K562 (cell line): Measurements from ENCODE around the gene IL10RB. TPM values are rescaled to one million over a fixed set of nuclear protein-coding genes. Genes with fewer than 3 reads are reported as not detected.
A peak's percentile ranks its signal among the peaks of the same experiment; 100 is the strongest.

Experiments
- ARID1B ChIP-seq: fragments of 450-650 bp; IDR thresholded peaks from 2 replicates; pipeline ENCODE4 v1.6.1; 2016; ENCODE audit warnings: antibody characterized with exemption, mild to moderate bottlenecking, inconsistent platforms
- BCOR ChIP-seq: fragments of 450-650 bp; IDR thresholded peaks from 2 replicates; pipeline ENCODE4 v1.6.1; 2016
- ELF1 ChIP-seq: fragments of 200-800 bp; sonication (Bioruptor generic); IDR thresholded peaks from 2 replicates; pipeline ENCODE4 v1.6.1; 2016; ENCODE audit warnings: missing genetic modification characterization, missing compliant biosample characterization
- FOXJ2 ChIP-seq: fragments of 200-800 bp; sonication (Bioruptor generic); IDR thresholded peaks from 2 replicates; pipeline ENCODE4 v1.6.1; 2016; ENCODE audit warnings: missing genetic modification characterization, missing compliant biosample characterization
- HLTF ChIP-seq: fragments of 450-650 bp; IDR thresholded peaks from 2 replicates; pipeline ENCODE4 v1.6.1; 2016
- KAT7 ChIP-seq: sonication (generic); formaldehyde crosslinking; IDR thresholded peaks from 2 replicates; pipeline ENCODE4 v1.8.0; 2022; ENCODE audit warnings: missing genetic modification reagents, mild to moderate bottlenecking, borderline replicate concordance
- MAFF ChIP-seq: IDR thresholded peaks from 2 replicates; pipeline ENCODE4 v1.6.1; 2012; ENCODE audit warnings: low read length, improper control_type of control experiment
- NCOA2 ChIP-seq, 2 experiments: fragments of 450-650 bp; IDR thresholded peaks; 2 replicates each; pipeline ENCODE4 v1.6.1; 2018; ENCODE audit warnings: mild to moderate bottlenecking in 2 of 2, moderate library complexity in 1 of 2; ENCODE audit not compliant: partially characterized antibody in 2 of 2
- NONO ChIP-seq, 2 experiments: fragments of 200-400 bp in 1 of 2; fragments of 450-650 bp in 1 of 2; formaldehyde crosslinking in 1 of 2; IDR thresholded peaks; 2 replicates each; pipeline ENCODE4 v1.6.1; 2017; ENCODE audit warnings: low read depth in 2 of 2, mild to moderate bottlenecking in 2 of 2, moderate library complexity in 2 of 2, low read length in 1 of 2
- POLR2H ChIP-seq: IDR thresholded peaks from 2 replicates; pipeline ENCODE4 v1.6.1; 2016; ENCODE audit warnings: missing genetic modification characterization, low read depth, mild to moderate bottlenecking, control low read depth, missing compliant biosample characterization, moderate library complexity
- SETDB1 ChIP-seq: IDR thresholded peaks from one replicate; pipeline ENCODE4 v1.6.1; 2012; ENCODE audit warnings: low read length, control low read depth, inconsistent platforms
- SPI1 ChIP-seq: IDR thresholded peaks from 2 replicates; pipeline ENCODE4 v1.6.1; 2011; ENCODE audit warnings: low read depth, low read length, control low read depth, borderline replicate concordance
- TARDBP ChIP-seq: fragments of 450-650 bp; IDR thresholded peaks from 2 replicates; pipeline ENCODE4 v1.6.1; 2016
- ZC3H4 ChIP-seq: sonication (generic); formaldehyde crosslinking; IDR thresholded peaks from 2 replicates; pipeline ENCODE4 v1.9.0; 2021; ENCODE audit warnings: missing genetic modification reagents, borderline replicate concordance
- ZNF436 ChIP-seq: fragments of 250-450, 450-650 bp; sonication (Bioruptor Pico); formaldehyde crosslinking; IDR thresholded peaks from 2 replicates; pipeline ENCODE4 v1.7.0; 2020; ENCODE audit warnings: mild to moderate bottlenecking
- polyA plus RNA-seq, 8 experiments: library from polyadenylated mRNA; depleted of rRNA in 4 of 8; stranded (reverse) in 5 of 8; unstranded in 3 of 8; fragments of >200 nt; fragmentation: Nextera tagmentation in 2 of 8; fragmentation: Illumina TruSeq in 1 of 8; extraction: Ambion mirVana in 2 of 8; extraction: Trizol in 1 of 8; gene quantifications; 2 replicates each; pipeline versions ENCODE4 v1.2.1 to v1.2.3, GENCODE V29; 2011 to 2014; ENCODE audit warnings: inconsistent platforms in 1 of 8, missing spikeins in 1 of 8
- total RNA-seq, 7 experiments: library from RNA; depleted of rRNA in 6 of 7; stranded (reverse); fragments of >200 nt in 6 of 7; fragmentation: Illumina TruSeq in 2 of 7; extraction: Trizol in 2 of 7; gene quantifications; 2 replicates each; pipeline versions ENCODE4 v1.2.1 to v1.2.3, GENCODE V29; 2011 to 2021; ENCODE audit warnings: low replicate concordance in 1 of 7
- TF ChIP-seq, protein P1 (sequence below), 2 experiments: fragments of 450-650 bp in 1 of 2; sonication (generic) in 1 of 2; formaldehyde crosslinking in 1 of 2; IDR thresholded peaks in 1 of 2; conservative IDR thresholded peaks in 1 of 2; 2 replicates each; pipeline versions ENCODE4 v1.6.1 to v1.8.1; 2016 to 2023; ENCODE audit warnings: mild to moderate bottlenecking in 2 of 2, moderate library complexity in 2 of 2, inconsistent platforms in 1 of 2, missing genetic modification reagents in 1 of 2
- TF ChIP-seq, protein P2 (sequence below): sonication (generic); formaldehyde crosslinking; IDR thresholded peaks from 2 replicates; pipeline ENCODE4 v1.8.0; 2022; ENCODE audit warnings: missing genetic modification reagents, mild to moderate bottlenecking, moderate library complexity, borderline replicate concordance
- TF ChIP-seq, protein P3 (sequence below): sonication (generic); formaldehyde crosslinking; IDR thresholded peaks from 2 replicates; pipeline ENCODE4 v1.8.0; 2022; ENCODE audit warnings: missing genetic modification reagents, mild to moderate bottlenecking, borderline replicate concordance
- TF ChIP-seq, protein P4 (sequence below): fragments of 250-450 bp; sonication (Bioruptor Pico); IDR thresholded peaks from 2 replicates; pipeline ENCODE4 v1.6.1; 2021; ENCODE audit warnings: mild to moderate bottlenecking
- TF ChIP-seq, protein P5 (sequence below): sonication (generic); formaldehyde crosslinking; IDR thresholded peaks from 2 replicates; pipeline ENCODE4 v1.8.0; 2022; ENCODE audit warnings: mild to moderate bottlenecking, low read depth, missing genetic modification reagents

Gene IL10RB
- total and polyA plus RNA-seq, 9 of the 15 experiments (the other 6 are each of a cell fraction or from before 2014, with no cell fraction given), result 10.9 to 33.8 (median 23.0) TPM

DNA sequence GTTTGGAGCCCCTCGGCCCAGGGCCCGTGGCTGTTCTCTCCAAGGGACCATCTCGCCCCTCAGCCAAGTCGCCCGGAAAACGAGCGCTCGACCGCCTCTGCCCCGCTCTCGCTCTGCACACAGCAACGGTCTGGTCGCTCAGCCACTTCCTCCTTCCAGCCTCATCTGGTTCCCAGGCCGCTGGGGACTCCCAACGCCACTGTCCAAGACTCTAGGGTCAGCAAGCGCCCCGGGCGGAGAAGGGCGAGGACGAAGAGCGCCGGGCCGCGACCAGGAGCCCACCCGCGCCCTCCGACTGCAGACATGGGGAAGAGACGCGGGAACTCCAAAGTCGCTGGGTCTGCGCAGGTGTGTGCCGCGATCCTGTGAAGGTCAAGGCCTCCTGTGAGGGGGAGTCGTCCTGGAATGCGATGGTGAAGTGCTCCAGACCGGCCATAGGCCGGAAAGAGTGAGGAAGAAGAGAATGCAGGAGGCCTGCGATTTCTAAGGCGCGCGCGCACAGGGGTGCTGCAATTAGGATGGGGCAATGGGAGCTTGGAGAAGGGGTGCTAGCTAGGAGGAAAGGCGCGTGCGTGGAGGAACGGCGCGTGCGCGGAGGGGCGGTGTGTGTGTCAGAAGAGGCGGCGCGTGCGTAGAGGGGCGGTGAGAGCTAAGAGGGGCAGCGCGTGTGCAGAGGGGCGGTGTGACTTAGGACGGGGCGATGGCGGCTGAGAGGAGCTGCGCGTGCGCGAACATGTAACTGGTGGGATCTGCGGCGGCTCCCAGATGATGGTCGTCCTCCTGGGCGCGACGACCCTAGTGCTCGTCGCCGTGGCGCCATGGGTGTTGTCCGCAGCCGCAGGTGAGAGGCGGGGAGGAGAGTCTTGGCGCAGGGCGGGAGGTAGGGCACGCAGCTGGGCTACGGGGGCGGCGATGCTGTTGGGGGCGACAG, 58.4 kb downstream of the IL10RB start, which contains the start of gene IFNAR1 (continued):
- TF ChIP-seq, protein P1, sequence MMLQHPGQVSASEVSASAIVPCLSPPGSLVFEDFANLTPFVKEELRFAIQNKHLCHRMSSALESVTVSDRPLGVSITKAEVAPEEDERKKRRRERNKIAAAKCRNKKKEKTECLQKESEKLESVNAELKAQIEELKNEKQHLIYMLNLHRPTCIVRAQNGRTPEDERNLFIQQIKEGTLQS (IDR thresholded peaks at IDR 0.05), result no peak
- TF ChIP-seq, protein P1 (CRISPR knock-in tag; conservative IDR thresholded peaks at IDR 0.05), result peak; percentile 88
- TF ChIP-seq, protein P2, sequence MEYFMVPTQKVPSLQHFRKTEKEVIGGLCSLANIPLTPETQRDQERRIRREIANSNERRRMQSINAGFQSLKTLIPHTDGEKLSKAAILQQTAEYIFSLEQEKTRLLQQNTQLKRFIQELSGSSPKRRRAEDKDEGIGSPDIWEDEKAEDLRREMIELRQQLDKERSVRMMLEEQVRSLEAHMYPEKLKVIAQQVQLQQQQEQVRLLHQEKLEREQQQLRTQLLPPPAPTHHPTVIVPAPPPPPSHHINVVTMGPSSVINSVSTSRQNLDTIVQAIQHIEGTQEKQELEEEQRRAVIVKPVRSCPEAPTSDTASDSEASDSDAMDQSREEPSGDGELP (CRISPR knock-in tag), result peak; percentile 80
- TF ChIP-seq NONO (IDR thresholded peaks at IDR 0.05; ENCODE audit: low read depth in 2 of 2, low read length in 1 of 2) (peak in 1 of 2 experiments; percentile 72; a peak in 2 of 4 replicates), ZC3H4 (CRISPR knock-in tag) (no peak), FOXJ2 (peak; percentile 7; the same call in 1 of the 2 replicates), NCOA2 (IDR thresholded peaks at IDR 0.05; ENCODE audit: partially characterized antibody in 2 of 2) (no peak), ELF1 (tag) (peak; percentile 64), HLTF (peak; percentile 83; the same call in 1 of the 2 replicates), POLR2H (tag) (peak; percentile 58), ZNF436 (CRISPR knock-in tag) (0 out of 2 replicates have a peak, but pooled peaks have one; percentile 60), BCOR (peak; percentile 46; the same call in 1 of the 2 replicates), ARID1B (peak; percentile 52), MAFF (no peak), KAT7 (CRISPR knock-in tag) (peak; percentile 92; the same call in 1 of the 2 replicates), TARDBP (peak; percentile 81; the same call in 1 of the 2 replicates), SETDB1 (peak; percentile 52), SPI1 (peak; percentile 98)
- TF ChIP-seq, protein P3, sequence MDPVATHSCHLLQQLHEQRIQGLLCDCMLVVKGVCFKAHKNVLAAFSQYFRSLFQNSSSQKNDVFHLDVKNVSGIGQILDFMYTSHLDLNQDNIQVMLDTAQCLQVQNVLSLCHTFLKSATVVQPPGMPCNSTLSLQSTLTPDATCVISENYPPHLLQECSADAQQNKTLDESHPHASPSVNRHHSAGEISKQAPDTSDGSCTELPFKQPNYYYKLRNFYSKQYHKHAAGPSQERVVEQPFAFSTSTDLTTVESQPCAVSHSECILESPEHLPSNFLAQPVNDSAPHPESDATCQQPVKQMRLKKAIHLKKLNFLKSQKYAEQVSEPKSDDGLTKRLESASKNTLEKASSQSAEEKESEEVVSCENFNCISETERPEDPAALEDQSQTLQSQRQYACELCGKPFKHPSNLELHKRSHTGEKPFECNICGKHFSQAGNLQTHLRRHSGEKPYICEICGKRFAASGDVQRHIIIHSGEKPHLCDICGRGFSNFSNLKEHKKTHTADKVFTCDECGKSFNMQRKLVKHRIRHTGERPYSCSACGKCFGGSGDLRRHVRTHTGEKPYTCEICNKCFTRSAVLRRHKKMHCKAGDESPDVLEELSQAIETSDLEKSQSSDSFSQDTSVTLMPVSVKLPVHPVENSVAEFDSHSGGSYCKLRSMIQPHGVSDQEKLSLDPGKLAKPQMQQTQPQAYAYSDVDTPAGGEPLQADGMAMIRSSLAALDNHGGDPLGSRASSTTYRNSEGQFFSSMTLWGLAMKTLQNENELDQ (CRISPR knock-in tag), result peak; percentile 73; the same call in 1 of the 2 replicates
- TF ChIP-seq, protein P4, sequence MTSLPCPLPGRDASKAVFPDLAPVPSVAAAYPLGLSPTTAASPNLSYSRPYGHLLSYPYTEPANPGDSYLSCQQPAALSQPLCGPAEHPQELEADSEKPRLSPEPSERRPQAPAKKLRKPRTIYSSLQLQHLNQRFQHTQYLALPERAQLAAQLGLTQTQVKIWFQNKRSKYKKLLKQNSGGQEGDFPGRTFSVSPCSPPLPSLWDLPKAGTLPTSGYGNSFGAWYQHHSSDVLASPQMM (CRISPR knock-in tag), result no peak
- TF ChIP-seq, protein P5, sequence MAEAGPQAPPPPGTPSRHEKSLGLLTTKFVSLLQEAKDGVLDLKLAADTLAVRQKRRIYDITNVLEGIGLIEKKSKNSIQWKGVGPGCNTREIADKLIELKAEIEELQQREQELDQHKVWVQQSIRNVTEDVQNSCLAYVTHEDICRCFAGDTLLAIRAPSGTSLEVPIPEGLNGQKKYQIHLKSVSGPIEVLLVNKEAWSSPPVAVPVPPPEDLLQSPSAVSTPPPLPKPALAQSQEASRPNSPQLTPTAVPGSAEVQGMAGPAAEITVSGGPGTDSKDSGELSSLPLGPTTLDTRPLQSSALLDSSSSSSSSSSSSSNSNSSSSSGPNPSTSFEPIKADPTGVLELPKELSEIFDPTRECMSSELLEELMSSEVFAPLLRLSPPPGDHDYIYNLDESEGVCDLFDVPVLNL (CRISPR knock-in tag), result 0 out of 2 replicates have a peak, but pooled peaks have one; percentile 42
